ENCODE data around the gene HSD17B12.

Gene HSD17B12

GRCh38 chr11:43639920-43640319 is 40.6 kb upstream of the HSD17B12 start:
- DNase-seq: no peak
- intact Hi-C loops (cut with DNase I; ENCODE audit: low total_unique reads): no loop called here
- Histone ChIP-seq H3K27me3 (peaks cover 0 to 44% of the 10 kb centered on the region in 2 donors), H3K9me3 (no peaks in the 10 kb centered on the region), H3K4me1 (peaks cover 0 to 9% (median 4%) of the 10 kb centered on the region in 4 donors), H3K36me3 (no peaks in the 10 kb centered on the region), H3K27ac (no peak overlapping the region), H3K4me3 (no peak overlapping the region)
- no peak for TF ChIP-seq CTCF (IDR thresholded peaks at IDR 0.05)

GRCh38 chr11:43643898-43644620 is 36.5 kb upstream of the HSD17B12 start:
- H3K4me3 ChIP-seq: peak overlapping the region; percentile 86 to 90
- TF ChIP-seq CTCF (IDR thresholded peaks at IDR 0.05): no peak
- peaks cover 0 to 19% (median 8%) of the 10 kb centered on the region in 4 donors for H3K4me1 ChIP-seq
- H3K36me3 ChIP-seq: no peaks in the 10 kb centered on the region
- peak; percentile 82 to 87 for DNase-seq
- H3K9me3 ChIP-seq: no peaks in the 10 kb centered on the region
- peaks cover 0 to 22% of the 10 kb centered on the region in 2 donors for H3K27me3 ChIP-seq
- peak overlapping the region; percentile 76 to 82 for H3K27ac ChIP-seq
- intact Hi-C loops (cut with DNase I; ENCODE audit: low total_unique reads): no loop called here

GRCh38 chr11:43644621-43645299 is 35.8 kb upstream of the HSD17B12 start:
- H3K36me3 ChIP-seq: peaks cover 0 to 4% (median 4%) of the 10 kb centered on the region in 3 donors
- intact Hi-C loops (cut with DNase I; ENCODE audit: low total_unique reads): loop anchor here (5.0 kb wide), 1 partner anchor 38 kb away; the partner anchor contains the start of gene HSD17B12
- peaks cover 0 to 19% (median 8%) of the 10 kb centered on the region in 4 donors for H3K4me1 ChIP-seq
- no peak for DNase-seq
- H3K9me3 ChIP-seq: no peaks in the 10 kb centered on the region
- TF ChIP-seq CTCF (IDR thresholded peaks at IDR 0.05): no peak
- peak overlapping the region; percentile 86 to 90 for H3K4me3 ChIP-seq
- peak overlapping the region; percentile 76 to 82 for H3K27ac ChIP-seq
- H3K27me3 ChIP-seq: peaks cover 0 to 15% of the 10 kb centered on the region in 2 donors

- Histone ChIP-seq H3K27ac (no peak overlapping the region), H3K4me1 (peaks cover 0 to 19% (median 8%) of the 10 kb centered on the region in 4 donors), H3K36me3 (peaks cover 0 to 8% (median 6%) of the 10 kb centered on the region in 3 donors), H3K9me3 (no peaks in the 10 kb centered on the region), H3K4me3 (no peak overlapping the region), H3K27me3 (peaks cover 0 to 6% of the 10 kb centered on the region in 2 donors)
- intact Hi-C loops (cut with DNase I; ENCODE audit: low total_unique reads): loop anchor here (5.0 kb wide), 1 partner anchor 36 kb away; the partner anchor contains the start of gene HSD17B12
- no peak for TF ChIP-seq CTCF (IDR thresholded peaks at IDR 0.05)
- DNase-seq: no peak
These were observed 33.8 kb upstream of the HSD17B12 start for GRCh38 chr11:43646767-43647166.

- Histone ChIP-seq H3K4me1 (peaks cover 0 to 16% (median 8%) of the 10 kb centered on the region in 4 donors), H3K27ac (no peak overlapping the region), H3K36me3 (peaks cover 0 to 8% (median 6%) of the 10 kb centered on the region in 3 donors), H3K4me3 (no peak overlapping the region), H3K27me3 (no peaks in the 10 kb centered on the region), H3K9me3 (no peaks in the 10 kb centered on the region)
- intact Hi-C loops (cut with DNase I; ENCODE audit: low total_unique reads): loop anchor here (5.0 kb wide), 1 partner anchor 33 kb away; the partner anchor contains the start of gene HSD17B12
- no peak for DNase-seq
- TF ChIP-seq CTCF (IDR thresholded peaks at IDR 0.05): no peak
These were observed 31.6 kb upstream of the HSD17B12 start for GRCh38 chr11:43648888-43649287.
